HG02642 (cell line): ENCODE data around the gene SYTL5.

Source experiments
- ATAC-seq: cut with Tn5 transposase; IDR thresholded peaks from one replicate; pipeline ENCODE4 v1.9.1; 2021; ENCODE audit warnings: mild to moderate bottlenecking; ENCODE audit not compliant: unreplicated experiment, poor library complexity

The SYTL5 gene

GRCh38 chrX:38018766-38019425 is 12.5 kb downstream of the SYTL5 start:
- no peak for ATAC-seq

DNA sequence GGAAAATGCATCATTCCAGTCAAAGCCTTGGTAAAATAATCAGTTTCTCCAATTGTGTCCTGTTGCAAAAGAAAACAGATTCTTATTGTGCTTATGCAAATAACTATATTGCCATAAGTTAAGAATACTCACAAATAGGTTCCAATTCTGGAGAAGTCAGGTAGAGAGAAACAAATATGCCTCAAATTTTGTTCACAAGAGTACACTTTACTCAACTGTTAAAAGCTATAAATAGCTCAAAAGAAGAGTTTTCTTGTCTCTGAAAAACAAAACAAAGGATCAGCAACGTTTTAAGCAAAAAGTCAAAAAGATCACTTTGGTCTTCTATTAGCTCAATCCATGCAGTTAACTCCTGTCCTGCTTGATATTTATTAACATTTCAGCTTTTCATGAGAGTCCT is 21.9 kb downstream of the SYTL5 start:
- ATAC-seq: no peak

DNA sequence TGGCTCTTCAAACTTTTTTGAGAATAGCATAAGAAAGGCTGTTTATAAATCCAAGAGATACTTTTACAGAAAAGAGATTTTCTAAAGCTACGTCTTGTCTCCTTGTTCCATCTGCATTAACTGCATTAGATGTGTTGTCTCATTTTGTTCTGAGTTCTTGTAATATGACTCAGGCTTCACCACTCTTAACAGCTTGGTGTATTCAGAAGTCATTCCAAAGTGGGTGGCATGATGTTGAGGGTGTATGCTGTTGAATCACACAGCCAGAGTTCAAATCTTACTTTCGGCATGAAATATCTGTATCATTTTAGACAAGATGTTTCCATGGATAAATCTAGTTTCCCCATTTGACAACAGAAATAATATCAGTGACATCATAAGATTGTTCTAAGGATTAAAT is 30.1 kb downstream of the SYTL5 start:
- no peak for ATAC-seq

- no peak for ATAC-seq
Measured at GRCh38 chrX:38038501-38038900, 32.1 kb downstream of the SYTL5 start.

DNA sequence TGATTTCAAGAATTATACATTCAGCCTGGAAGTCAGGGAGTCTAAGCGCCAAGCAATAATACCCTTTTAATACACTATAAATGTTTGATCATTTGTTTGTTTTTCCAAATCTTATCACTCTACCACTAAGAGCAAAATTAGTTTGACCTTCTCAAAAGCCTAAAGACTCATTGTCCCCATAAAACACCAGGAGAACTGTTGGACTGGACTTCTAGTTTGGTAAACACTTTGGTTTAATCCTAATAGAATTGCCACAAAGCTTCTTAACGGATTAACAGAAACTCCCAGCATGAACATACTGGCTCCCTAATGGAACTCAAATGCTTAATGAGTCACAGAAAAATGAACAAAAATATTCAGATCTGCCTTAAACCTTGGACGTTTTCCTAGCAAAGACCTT is 34.9 kb downstream of the SYTL5 start:
- no peak for ATAC-seq

DNA sequence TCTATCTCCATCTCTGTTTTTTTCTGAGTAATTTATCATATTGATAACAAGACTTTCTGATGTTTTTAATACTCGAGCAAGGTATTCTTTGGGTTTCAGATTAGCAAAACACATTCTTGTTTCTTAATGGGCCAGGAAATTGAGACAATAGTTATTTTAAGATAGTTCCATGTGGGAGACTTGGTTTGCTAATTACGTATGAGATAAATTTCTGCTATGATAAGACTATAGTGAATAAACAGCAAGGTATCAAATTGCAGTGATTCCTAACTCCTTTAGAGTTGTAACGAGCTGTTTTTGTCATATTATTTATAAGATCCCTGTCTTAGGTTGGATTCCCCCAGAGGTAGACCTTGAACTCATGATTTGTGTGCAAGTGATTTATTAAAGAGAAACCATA is 38.3 kb downstream of the SYTL5 start:
- no peak for ATAC-seq

- no peak for ATAC-seq
Measured at GRCh38 chrX:38045538-38046096, 39.3 kb downstream of the SYTL5 start.

DNA sequence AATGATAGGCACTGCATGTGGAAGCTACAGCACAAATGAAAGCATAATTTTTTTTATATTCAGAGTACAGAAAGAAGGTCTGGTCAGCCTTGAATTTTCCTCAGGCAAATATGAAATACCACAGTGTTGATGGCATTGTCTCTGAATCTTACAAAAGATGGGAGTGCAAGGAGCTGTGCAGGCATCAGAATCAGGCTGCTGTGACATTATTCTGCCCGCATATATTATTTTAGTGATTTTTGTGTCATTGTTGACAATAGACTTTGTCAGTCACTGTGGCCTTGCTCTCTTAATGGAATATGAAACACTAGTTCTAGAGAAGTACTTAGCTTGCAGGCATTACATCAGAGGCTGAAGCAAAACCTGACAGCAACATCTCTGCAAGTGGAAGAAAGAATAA is 42.5 kb downstream of the SYTL5 start:
- ATAC-seq: no peak

DNA sequence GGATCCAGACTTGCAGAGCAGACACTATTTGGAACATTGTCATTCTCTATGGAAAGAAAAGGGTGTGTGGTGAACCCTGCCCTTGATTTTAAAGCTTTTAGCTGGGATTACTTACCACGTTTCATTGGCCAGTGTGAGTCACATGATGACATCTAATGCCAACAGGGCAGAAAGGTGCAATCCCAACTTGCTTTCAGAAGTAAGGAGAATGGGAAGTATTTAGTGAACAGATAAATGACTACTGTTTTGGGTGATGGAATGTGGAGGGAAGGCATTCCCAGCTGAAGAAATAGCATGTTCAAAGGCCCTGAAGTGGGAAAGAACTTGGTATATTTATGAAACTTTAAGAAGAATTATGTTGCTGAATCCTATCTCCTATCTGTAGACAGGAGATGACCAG is 44.5 kb downstream of the SYTL5 start:
- ATAC-seq: no peak

DNA sequence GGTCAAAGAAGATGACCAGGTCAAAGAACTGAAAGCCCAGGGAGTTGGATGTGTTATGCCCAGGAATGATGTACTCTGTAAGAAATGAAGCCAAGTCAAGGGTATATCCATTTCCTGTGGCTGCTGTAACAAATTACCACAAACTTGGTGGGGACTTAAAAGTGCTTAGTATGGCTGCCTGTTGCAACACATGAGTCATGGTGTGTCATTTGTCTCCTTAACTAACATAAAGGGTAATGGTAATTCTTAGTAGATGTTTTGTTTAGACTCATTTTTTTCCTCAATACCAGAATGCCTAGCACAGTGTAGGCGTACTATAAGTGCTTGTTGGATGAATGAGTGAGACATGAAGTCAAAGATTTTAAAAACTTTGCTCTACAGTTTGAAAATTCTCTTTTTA is 45.7 kb downstream of the SYTL5 start:
- no peak for ATAC-seq

DNA sequence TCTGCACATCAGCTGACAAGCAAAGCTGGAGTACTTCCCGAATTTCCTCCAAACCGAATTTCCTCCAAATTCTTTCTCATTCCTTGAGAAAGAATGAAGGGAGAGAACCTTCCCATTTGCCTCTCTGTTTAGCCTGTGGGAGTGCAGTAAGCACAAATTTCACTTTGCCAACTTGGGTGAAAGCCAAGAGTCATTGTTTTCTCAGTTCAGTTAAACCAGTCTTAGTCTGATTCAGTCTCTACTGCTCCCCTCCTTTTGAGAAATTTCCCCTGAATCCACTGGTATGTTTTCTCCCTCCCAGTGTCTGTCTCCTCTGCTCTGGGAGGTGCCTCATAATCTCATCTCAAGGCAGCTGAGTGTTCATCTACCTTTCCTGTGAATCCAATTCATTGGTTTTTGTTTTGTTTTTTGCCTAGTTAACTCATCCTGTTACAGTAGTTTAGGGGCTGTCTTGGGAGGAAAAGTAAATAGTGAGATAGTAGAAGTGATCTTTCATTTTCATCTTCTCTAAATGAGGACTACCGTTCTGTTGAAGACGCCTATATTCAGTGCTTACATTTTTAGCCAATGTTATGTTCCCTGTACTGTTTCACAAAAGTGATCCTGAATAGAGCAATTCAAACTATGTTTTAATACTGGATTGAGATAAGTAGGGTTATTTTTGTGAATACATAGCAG is 49.0 kb downstream of the SYTL5 start:
- ATAC-seq: no peak

GRCh38 chrX:38060331-38060878 is 54.1 kb downstream of the SYTL5 start:
- ATAC-seq: no peak

- no peak for ATAC-seq
Measured at GRCh38 chrX:38061335-38061734, 55.0 kb downstream of the SYTL5 start.

- no peak for ATAC-seq
Measured at GRCh38 chrX:38066934-38067333, 60.6 kb downstream of the SYTL5 start.

DNA sequence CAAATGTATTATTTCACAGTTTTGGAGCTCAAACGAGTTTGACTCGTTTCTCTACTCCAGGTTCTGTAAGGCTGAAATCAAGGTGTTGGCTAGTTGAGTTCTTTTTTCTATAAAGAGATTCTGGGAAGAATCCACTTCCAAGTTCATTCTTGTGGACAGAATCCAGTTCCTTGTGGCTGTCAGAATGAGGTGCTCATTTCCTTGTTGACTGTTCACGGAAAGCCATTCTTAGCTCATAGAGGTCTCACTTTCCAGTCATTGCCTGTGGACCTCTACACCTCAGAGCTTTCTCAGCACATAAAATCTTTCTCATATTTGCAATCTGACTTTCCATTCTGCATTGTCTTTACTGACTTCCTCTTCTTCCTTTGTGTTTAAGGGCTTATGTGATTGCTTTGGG is 62.9 kb downstream of the SYTL5 start:
- no peak for ATAC-seq

DNA sequence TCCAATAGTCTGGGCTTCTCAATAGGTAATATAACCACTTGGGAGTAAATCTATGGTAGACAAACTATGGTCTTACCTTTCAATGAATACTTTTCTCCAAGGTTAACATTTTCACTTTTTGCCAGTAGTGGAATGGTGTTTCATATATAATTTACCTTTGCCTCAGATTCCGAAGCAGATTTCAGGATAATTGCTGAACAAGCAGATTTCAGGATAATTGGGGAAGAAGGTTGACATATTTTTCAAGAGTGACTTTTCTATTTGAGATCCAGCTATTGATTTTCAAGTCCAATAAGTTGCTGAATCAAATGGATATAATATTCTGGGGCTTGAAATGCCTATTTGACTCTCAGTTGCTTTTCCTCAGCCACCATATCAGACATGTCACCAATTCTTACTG is 63.6 kb downstream of the SYTL5 start:
- no peak for ATAC-seq

DNA sequence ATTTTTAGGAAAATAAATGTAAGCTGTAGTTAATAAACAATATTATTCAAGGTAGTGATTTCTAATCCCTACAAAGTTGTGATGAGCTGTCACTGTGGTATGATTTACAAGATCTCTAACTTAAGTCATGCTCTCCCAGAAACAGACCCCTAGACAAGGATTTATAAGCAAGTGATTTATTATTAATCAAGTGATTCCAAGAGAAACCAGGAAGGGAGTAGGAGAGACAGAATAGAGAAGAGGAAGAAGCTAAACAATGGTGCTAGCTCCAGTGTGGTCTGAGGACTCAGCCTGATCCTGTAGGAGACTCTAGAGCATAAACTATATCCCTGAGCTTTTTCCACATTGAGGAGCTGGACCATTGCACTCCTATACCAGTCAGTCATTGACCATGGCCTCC is 73.1 kb downstream of the SYTL5 start:
- ATAC-seq: no peak

DNA sequence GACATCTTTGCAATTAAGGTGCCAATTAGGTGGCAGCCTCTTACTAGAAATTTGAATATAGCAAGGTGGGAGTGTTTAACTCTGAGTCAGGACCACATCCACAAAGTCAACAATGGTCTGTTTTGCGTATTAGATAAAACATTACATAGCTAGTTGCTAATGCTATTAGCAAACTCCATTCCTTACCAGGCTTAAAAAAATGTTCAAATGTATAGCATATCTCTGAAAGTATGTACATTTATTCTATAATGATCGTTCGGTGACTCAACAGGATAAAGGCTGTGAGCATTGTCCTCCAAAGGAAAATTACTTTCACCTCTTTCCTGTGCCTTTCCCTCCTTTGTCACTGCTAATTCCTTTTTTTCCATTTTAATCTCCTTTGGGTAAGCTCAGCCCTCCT is 74.5 kb downstream of the SYTL5 start:
- ATAC-seq: no peak

DNA sequence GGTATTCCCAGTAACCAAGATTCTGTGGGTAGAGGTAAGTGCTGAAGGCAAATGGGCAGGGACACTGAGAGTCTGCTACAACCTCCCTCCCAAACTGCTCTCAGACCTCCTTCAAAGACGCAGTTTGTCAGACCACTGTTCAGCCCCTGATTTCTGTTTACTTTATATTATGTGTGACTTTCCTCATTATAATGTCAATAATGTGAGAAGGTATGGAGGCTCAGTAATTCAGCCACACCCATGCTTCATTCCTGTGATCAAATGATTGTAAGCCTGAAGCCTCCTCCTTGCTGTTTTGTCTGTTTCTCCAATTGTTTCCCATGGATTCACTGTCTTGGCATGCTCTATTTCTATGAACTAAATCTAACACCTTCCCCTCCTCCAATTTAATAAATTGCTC is 75.6 kb downstream of the SYTL5 start:
- no peak for ATAC-seq

DNA sequence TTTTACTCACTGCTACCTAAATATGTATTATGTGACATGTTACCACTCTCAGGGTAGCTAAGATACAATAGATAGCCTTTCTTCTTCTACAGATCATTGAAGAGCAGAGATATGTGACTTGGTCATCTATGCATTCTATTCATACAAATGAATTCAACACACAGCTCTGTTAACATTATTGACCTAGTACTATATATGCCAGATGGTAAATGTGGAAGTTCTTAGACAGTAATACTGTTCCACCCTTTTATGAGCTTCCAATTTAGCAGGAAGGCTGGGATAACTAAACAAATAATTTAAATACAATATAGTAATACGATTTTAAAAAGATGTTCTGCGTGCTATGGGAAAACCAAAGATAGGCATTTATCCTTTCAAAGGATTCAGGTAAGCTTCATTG is 76.0 kb downstream of the SYTL5 start:
- ATAC-seq: no peak

DNA sequence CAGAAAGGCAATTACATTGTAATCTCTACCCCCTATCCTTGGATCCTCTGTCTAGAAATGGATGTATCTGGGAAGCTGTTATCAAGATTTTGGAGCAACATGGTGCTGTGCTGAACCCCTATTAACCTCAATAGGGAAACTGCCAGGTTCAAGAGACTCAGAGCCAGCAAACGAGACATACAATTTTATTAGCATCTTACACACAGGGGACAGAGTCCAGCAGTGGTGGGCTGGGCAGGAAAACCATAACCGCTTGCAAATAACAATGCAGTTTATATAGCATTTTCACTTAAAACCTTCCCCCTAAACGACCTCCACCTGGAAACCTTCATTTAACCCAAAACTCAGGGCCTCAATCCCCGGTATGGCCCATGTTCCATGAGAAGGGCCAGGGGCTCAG is 79.5 kb downstream of the SYTL5 start:
- ATAC-seq: no peak
